Upper lobe of left lung (tissue), 6 donors: Measurements from ENCODE around the gene KREMEN2. TPM values are rescaled to one million over a fixed set of nuclear protein-coding genes. Genes with fewer than 3 reads are reported as not detected.

Source experiments
- ATAC-seq, 2 donors: fragments of 200-7000 bp; cut with Tn5 transposase; one replicate each; pipeline ENCODE4 v1.9.1; 2022; ENCODE audit warnings: mild to moderate bottlenecking in 2 of 2, moderate library complexity in 2 of 2; ENCODE audit not compliant: low FRiP score in 2 of 2
- DNase-seq, 2 donors: peaks; one replicate each; pipeline ENCODE4 v3.0.0-alpha.2; 2019 to 2020
- H3K27ac ChIP-seq, 4 donors: fragments of 200-600 bp; sonication (generic); one replicate each; pipeline ENCODE4 v1.5.1; 2016 to 2019
- H3K27me3 ChIP-seq, 4 donors: fragments of 200-600 bp; sonication (generic); one replicate each; pipeline ENCODE4 v1.5.1; 2017 to 2019
- H3K36me3 ChIP-seq, 4 donors: fragments of 200-600 bp; sonication (generic); one replicate each; pipeline ENCODE4 v1.5.1; 2016 to 2019
- H3K4me1 ChIP-seq, 4 donors: fragments of 200-600 bp; sonication (generic); one replicate each; pipeline ENCODE4 v1.5.1; 2018 to 2019
- H3K4me3 ChIP-seq, 4 donors: fragments of 200-600 bp; sonication (generic); one replicate each; pipeline ENCODE4 v1.5.1; 2017 to 2019; ENCODE audit warnings: mild to moderate bottlenecking in 2 of 4, moderate library complexity in 1 of 4
- H3K9me3 ChIP-seq, 4 donors: fragments of 200-600 bp; sonication (generic); one replicate each; pipeline ENCODE4 v1.5.1; 2018 to 2019
- CTCF ChIP-seq, 6 experiments: fragments of 450-650 bp in 4 of 6; fragments of 200-600 bp in 2 of 6; sonication (generic) in 2 of 6; IDR thresholded peaks; one replicate each; pipeline ENCODE4 v1.5.1; 2016 to 2019; ENCODE audit warnings: antibody characterized with exemption in 6 of 6
- EP300 ChIP-seq, 4 donors: sonication (generic); formaldehyde crosslinking; IDR thresholded peaks; one replicate each; pipeline ENCODE4 v1.5.1; 2017; ENCODE audit warnings: antibody characterized with exemption in 4 of 4, control low read depth in 2 of 4
- POLR2A ChIP-seq, 4 donors: fragments of 450-650 bp; IDR thresholded peaks; one replicate each; pipeline ENCODE4 v1.5.1; 2016 to 2017; ENCODE audit warnings: antibody characterized with exemption in 4 of 4, mild to moderate bottlenecking in 2 of 4
- POLR2AphosphoS5 ChIP-seq, 2 donors: sonication (generic); formaldehyde crosslinking; IDR thresholded peaks; one replicate each; pipeline ENCODE4 v1.5.1; 2017; ENCODE audit warnings: antibody characterized with exemption in 2 of 2
- WGBS, 2 donors: methylation state at CpG; one replicate each; pipeline ENCODE4 v1.1.5; 2017 to 2018; 5-methylcytosine and 5-hydroxymethylcytosine counted together
- total RNA-seq, 6 donors: library from RNA; depleted of rRNA in 4 of 6; stranded (reverse); fragments of >200 nt in 4 of 6; gene quantifications; one replicate each; pipeline versions ENCODE4 v1.1.0 to v1.2.1, GENCODE V29; 2016 to 2021
- donor health status: DM: no; HTN: no; CAD: no; lungs with moderate emphysema.
- donor health status: DM: no; HTN: yes; CAD: no; lungs with severe emphysema.

KREMEN2 gene
- total RNA-seq, 6 donors from 2014 or later: not detected

DNA sequence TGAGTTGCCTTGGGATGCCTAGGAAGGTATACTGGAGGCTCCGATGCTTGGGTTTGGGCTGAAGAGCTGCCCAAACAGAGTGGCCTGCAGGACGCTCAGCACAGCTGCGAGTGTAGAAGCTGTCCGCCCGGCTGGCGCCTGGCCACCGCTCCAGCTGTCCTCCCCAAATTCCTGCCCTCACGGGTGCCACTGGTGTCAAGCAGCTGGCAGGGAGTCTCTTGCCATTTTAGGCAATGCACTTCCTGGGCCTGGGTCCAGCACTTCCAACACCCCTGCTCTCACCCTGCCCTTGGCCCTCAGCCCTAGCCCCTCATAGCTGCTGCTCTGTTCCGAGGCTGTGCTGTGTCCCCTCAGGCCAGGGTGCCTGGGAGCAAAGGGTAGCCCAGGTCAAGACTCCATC, 21.4 kb downstream of the KREMEN2 start:
- DNase-seq (peak in 1 of 2 donors; percentile 92), ATAC-seq (no peak)
- WGBS, 2 donors: 92% methylated on average over 7 of the region's 9 CpGs; no CpG with 5 or more reads in 1 of the 2 donors

GRCh38 chr16:2985893-2986355, 21.8 kb downstream of the KREMEN2 start:
- H3K27ac ChIP-seq: no peak overlapping the region
- ATAC-seq: peak in 1 of 2 donors; percentile 1
- 83 to 85% methylated on average over 7 to 11 of the region's 15 CpGs for WGBS, 2 donors
- H3K36me3 ChIP-seq: no peaks in the 10 kb centered on the region
- TF ChIP-seq CTCF (IDR thresholded peaks at IDR 0.05) (no peak), POLR2A (IDR thresholded peaks at IDR 0.05) (no peak), POLR2AphosphoS5 (IDR thresholded peaks at IDR 0.05) (no peak), EP300 (IDR thresholded peaks at IDR 0.05) (no peak)
- no peaks in the 10 kb centered on the region for H3K9me3 ChIP-seq
- no peak overlapping the region for H3K4me3 ChIP-seq
- H3K27me3 ChIP-seq: no peaks in the 10 kb centered on the region
- H3K4me1 ChIP-seq: peaks cover 8 to 23% (median 16%) of the 10 kb centered on the region in 4 donors
- peak in 1 of 2 donors; percentile 68 for DNase-seq

More for the DNA sequence above, 21.4 kb downstream of the KREMEN2 start:
- Histone ChIP-seq H3K4me3 (no peak overlapping the region), H3K27me3 (no peaks in the 10 kb centered on the region), H3K27ac (no peak overlapping the region), H3K4me1 (peaks cover 11 to 26% (median 19%) of the 10 kb centered on the region in 4 donors), H3K9me3 (no peaks in the 10 kb centered on the region), H3K36me3 (no peaks in the 10 kb centered on the region)
- no peak for TF ChIP-seq POLR2A (IDR thresholded peaks at IDR 0.05)
- TF ChIP-seq CTCF (IDR thresholded peaks at IDR 0.05): no peak
- no peak for TF ChIP-seq POLR2AphosphoS5 (IDR thresholded peaks at IDR 0.05)
- no peak for TF ChIP-seq EP300 (IDR thresholded peaks at IDR 0.05)

DNA sequence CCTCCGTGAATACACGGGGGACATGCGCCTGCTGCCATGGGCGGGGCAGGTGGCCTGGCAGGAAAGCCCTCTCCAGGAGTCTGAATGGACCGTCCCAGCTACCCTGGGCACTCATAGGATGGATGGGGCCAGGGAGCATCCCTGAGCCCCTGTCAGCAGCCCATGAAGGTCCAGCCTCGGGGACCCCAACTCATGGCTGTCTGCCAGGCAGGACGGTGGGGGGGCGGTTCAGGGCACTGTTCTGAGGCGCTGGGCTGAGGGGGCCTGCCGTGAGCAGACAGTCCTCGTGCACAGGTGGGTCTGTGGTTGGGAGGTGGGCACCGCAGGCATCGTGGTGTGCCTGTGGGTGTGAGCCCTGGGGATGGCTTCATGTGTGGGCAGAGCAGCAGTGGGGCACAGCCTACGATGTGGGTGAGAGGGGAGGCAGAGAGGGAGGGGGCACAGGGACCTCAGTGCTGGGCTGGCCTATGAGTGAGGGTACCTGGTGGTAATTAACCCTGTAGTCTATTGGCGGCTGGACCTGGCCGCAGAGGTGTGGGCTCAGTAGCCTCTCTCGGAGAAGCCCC, 22.6 kb downstream of the KREMEN2 start:
- TF ChIP-seq EP300 (IDR thresholded peaks at IDR 0.05) (no peak), POLR2A (IDR thresholded peaks at IDR 0.05) (no peak), POLR2AphosphoS5 (IDR thresholded peaks at IDR 0.05) (no peak)
- Histone ChIP-seq H3K4me3 (no peak overlapping the region), H3K27me3 (no peaks in the 10 kb centered on the region), H3K27ac (no peak overlapping the region), H3K36me3 (no peaks in the 10 kb centered on the region), H3K4me1 (peaks cover 4 to 19% (median 12%) of the 10 kb centered on the region in 4 donors), H3K9me3 (no peaks in the 10 kb centered on the region)
- WGBS, 2 donors: 83 to 90% methylated on average over 7 to 15 of the region's 17 CpGs
- DNase-seq: peak in 1 of 2 donors; percentile 70
- no peak for ATAC-seq

- DNase-seq: peak in 1 of 2 donors; percentile 50
- no peaks in the 10 kb centered on the region for H3K27me3 ChIP-seq
- H3K36me3 ChIP-seq: no peaks in the 10 kb centered on the region
- WGBS, 2 donors: 86% methylated on average over 5 of the region's 9 CpGs; no CpG with 5 or more reads in 1 of the 2 donors
- H3K4me1 ChIP-seq: peaks cover 4 to 19% (median 12%) of the 10 kb centered on the region in 4 donors
- no peaks in the 10 kb centered on the region for H3K9me3 ChIP-seq
- H3K4me3 ChIP-seq: no peak overlapping the region
- H3K27ac ChIP-seq: no peak overlapping the region
- no peak for TF ChIP-seq POLR2A (IDR thresholded peaks at IDR 0.05)
- TF ChIP-seq CTCF (IDR thresholded peaks at IDR 0.05): no peak
- no peak for TF ChIP-seq EP300 (IDR thresholded peaks at IDR 0.05)
- no peak for TF ChIP-seq POLR2AphosphoS5 (IDR thresholded peaks at IDR 0.05)
- no peak for ATAC-seq
These were observed 23.2 kb downstream of the KREMEN2 start for GRCh38 chr16:2987286-2987685.

- ATAC-seq (no peak), DNase-seq (peak in 1 of 2 donors; percentile 69)
- WGBS, 2 donors: 42 to 59% methylated on average over 4 to 7 of the region's 8 CpGs
These were observed 23.8 kb downstream of the KREMEN2 start for GRCh38 chr16:2987833-2988232.

More at GRCh38 chr16:2987833-2988232, 23.8 kb downstream of the KREMEN2 start:
- Histone ChIP-seq H3K4me3 (no peak overlapping the region), H3K36me3 (no peaks in the 10 kb centered on the region), H3K27ac (no peak overlapping the region), H3K4me1 (peaks cover 4 to 19% (median 12%) of the 10 kb centered on the region in 4 donors), H3K9me3 (no peaks in the 10 kb centered on the region), H3K27me3 (no peaks in the 10 kb centered on the region)
- TF ChIP-seq EP300 (IDR thresholded peaks at IDR 0.05) (no peak), CTCF (IDR thresholded peaks at IDR 0.05) (no peak), POLR2AphosphoS5 (IDR thresholded peaks at IDR 0.05) (no peak), POLR2A (IDR thresholded peaks at IDR 0.05) (no peak)
